Spleen (tissue), 11 donors: ENCODE measurements around the gene SSR4. TPM values are rescaled to one million over a fixed set of nuclear protein-coding genes. Genes with fewer than 3 reads are reported as not detected.

Source experiments
- DNase-seq: peaks from one replicate; pipeline ENCODE4 v3.0.0-alpha.2; 2020
- H3K27ac ChIP-seq, 8 donors: fragments of 200-600 bp; sonication (generic) in 7 of 8; 1 replicate in 4 of 8; 2 replicates in 4 of 8; pipeline versions ENCODE4 v1.5.0 to v1.8.0; 2016 to 2021; ENCODE audit warnings: inconsistent platforms in 4 of 8, mild to moderate bottlenecking in 4 of 8, moderate library complexity in 1 of 8
- H3K27me3 ChIP-seq, 7 donors: fragments of 200-600 bp; sonication (generic) in 6 of 7; replicated peaks in 1 of 7; 1 replicate in 4 of 7; 2 replicates in 3 of 7; pipeline versions ENCODE4 v1.5.0 to v1.8.0; 2016 to 2021; ENCODE audit warnings: inconsistent platforms in 3 of 7, mild to moderate bottlenecking in 1 of 7
- H3K36me3 ChIP-seq, 6 donors: fragments of 200-600 bp; sonication (generic) in 5 of 6; 1 replicate in 4 of 6; 2 replicates in 2 of 6; pipeline versions ENCODE4 v1.5.0 to v1.8.0; 2016 to 2021; ENCODE audit warnings: inconsistent platforms in 2 of 6
- H3K4me1 ChIP-seq, 6 donors: fragments of 200-600 bp; sonication (generic) in 5 of 6; 1 replicate in 3 of 6; 2 replicates in 3 of 6; pipeline versions ENCODE4 v1.5.0 to v1.8.0; 2016 to 2021; ENCODE audit warnings: inconsistent platforms in 3 of 6
- H3K4me3 ChIP-seq, 8 donors: fragments of 200-600 bp; sonication (generic) in 7 of 8; 1 replicate in 4 of 8; 2 replicates in 4 of 8; pipeline versions ENCODE4 v1.5.0 to v1.8.0; 2016 to 2021; ENCODE audit warnings: inconsistent platforms in 4 of 8, mild to moderate bottlenecking in 4 of 8, moderate library complexity in 2 of 8
- H3K9me3 ChIP-seq, 8 donors: fragments of 200-600 bp; sonication (generic) in 7 of 8; 1 replicate in 4 of 8; 2 replicates in 4 of 8; pipeline versions ENCODE4 v1.5.0 to v1.8.0; 2016 to 2021; ENCODE audit warnings: inconsistent platforms in 4 of 8
- CTCF ChIP-seq, 11 experiments: fragments of 200-600 bp in 7 of 11; fragments of 450-650 bp in 4 of 11; sonication (generic) in 4 of 11; IDR thresholded peaks in 8 of 11; conservative IDR thresholded peaks in 3 of 11; 1 replicate in 7 of 11; 2 replicates in 4 of 11; pipeline versions ENCODE4 v1.4.0 to v1.8.0; 2016 to 2021; ENCODE audit warnings: antibody characterized with exemption in 11 of 11, inconsistent platforms in 4 of 11, mild to moderate bottlenecking in 1 of 11
- POLR2A ChIP-seq, 3 donors: fragments of 450-650 bp; IDR thresholded peaks; one replicate each; pipeline ENCODE4 v1.5.1; 2017; ENCODE audit warnings: antibody characterized with exemption in 3 of 3, mild to moderate bottlenecking in 1 of 3
- POLR2AphosphoS5 ChIP-seq, 3 donors: sonication (generic); formaldehyde crosslinking; IDR thresholded peaks; one replicate each; pipeline ENCODE4 v1.5.1; 2017; ENCODE audit warnings: antibody characterized with exemption in 3 of 3
- WGBS, 5 donors: extraction: QIAGEN DNeasy Blood & Tissue Kit in 3 of 5; methylation state at CpG; one replicate each; pipeline versions ENCODE4 v1.1.5 to v1.1.7; 2013 to 2018; 5-methylcytosine and 5-hydroxymethylcytosine counted together
- intact Hi-C: fragments of 100-400 bp; cut with DNase I; formaldehyde crosslinking; loops from one replicate; pipeline ENCODE4 v1.15.0; 2023; ENCODE audit warnings: low total_unique reads
- polyA plus RNA-seq, 3 donors: library from polyadenylated mRNA; stranded (reverse); fragments of 200-250 nt; gene quantifications; one replicate each; pipeline ENCODE4 v1.2.1, GENCODE V29; 2013
- total RNA-seq, 7 donors: library from RNA; depleted of rRNA in 3 of 7; stranded (reverse); fragments of >200 nt in 3 of 7; fragmentation: NEBNext Ultra II Directional in 4 of 7; extraction: Animal tissue kit (Norgen Biotek cat#: 25700) in 4 of 7; gene quantifications; one replicate each; pipeline versions ENCODE4 v1.1.0 to v1.2.1, GENCODE V29; 2016 to 2021
- donor health status: healthy with polysubstance abuse.
- donor health status: DM: no; HTN: no; CAD: no; lungs with moderate emphysema.
- donor health status: DM: no; HTN: no; CAD: no.
- donor health status: Bipolar disorder and iron deficiency.
- donor health status: healthy.
- donor health status: DM: no; HTN: no; CAD: no.
- donor health status: DM: yes; HTN: yes; CAD: no.

Gene SSR4
- total and polyA plus RNA-seq, 10 donors = 144 to 488 (median 255) TPM

DNA sequence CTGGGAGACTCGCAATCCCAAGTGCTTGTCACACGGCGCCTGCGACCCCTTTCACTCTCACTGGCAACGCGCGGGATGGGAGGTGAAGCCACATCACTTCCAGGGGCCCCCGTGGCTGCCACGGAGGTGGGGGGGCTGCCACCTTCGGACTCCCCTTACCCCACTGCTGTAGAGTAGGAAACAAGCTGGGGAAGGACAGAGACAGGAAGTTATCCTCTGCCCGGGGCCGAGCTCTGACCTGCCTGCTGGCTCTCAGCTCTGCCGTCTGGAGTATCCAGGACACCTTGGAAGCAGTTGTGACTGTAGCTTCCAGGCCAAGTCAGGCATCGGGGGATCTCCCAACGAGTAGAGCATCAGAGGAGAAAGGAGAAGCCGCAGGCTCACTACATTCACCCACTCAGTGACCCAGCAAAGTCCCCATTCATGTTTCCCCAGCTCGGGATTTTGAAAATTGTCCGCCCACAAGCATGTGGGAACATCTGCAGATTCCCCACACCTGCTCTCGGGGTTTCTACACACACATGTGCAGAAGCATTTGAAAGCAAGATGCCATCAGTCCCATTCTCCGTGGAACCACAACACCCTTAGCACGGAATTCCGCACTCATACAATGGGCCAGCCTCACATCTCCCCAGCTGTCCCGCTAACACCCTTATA lies 25.0 kb downstream of the SSR4 start:
- H3K4me3 ChIP-seq = peak overlapping the region in 7 of 8 donors; percentile 22 to 66 (median 36)
- peaks cover 0 to 56% (median 21%) of the 10 kb centered on the region in 6 donors for H3K4me1 ChIP-seq
- H3K27me3 ChIP-seq = peaks cover 0 to 65% (median 15%) of the 10 kb centered on the region in 7 donors
- intact Hi-C loops = loop anchor here (10.0 kb wide), 1 partner anchor 75 kb away; no protein-coding TSS in a partner anchor
- peak overlapping the region in 3 of 8 donors; percentile 40 to 55 (median 53) for H3K27ac ChIP-seq
- H3K9me3 ChIP-seq = no peaks in the 10 kb centered on the region
- TF ChIP-seq POLR2A (IDR thresholded peaks at IDR 0.05) (no peak), CTCF (IDR thresholded peaks at IDR 0.05 in 8 of 11, conservative IDR thresholded peaks at IDR 0.05 in 3 of 11) (no peak), POLR2AphosphoS5 (IDR thresholded peaks at IDR 0.05) (no peak)
- DNase-seq = peak; percentile 29
- no peaks in the 10 kb centered on the region for H3K36me3 ChIP-seq
- 31 to 69% (median 50%) methylated on average over 15 to 23 of the region's 23 CpGs for WGBS, 5 donors

- no peaks in the 10 kb centered on the region for H3K36me3 ChIP-seq
- 68 to 91% (median 78%) methylated on average over 7 of the region's 7 CpGs for WGBS, 5 donors
- TF ChIP-seq POLR2AphosphoS5 (IDR thresholded peaks at IDR 0.05) (no peak), POLR2A (IDR thresholded peaks at IDR 0.05) (no peak), CTCF (IDR thresholded peaks at IDR 0.05 in 8 of 11, conservative IDR thresholded peaks at IDR 0.05 in 3 of 11) (no peak)
- H3K4me3 ChIP-seq = no peak overlapping the region
- peaks cover 0 to 72% (median 15%) of the 10 kb centered on the region in 7 donors for H3K27me3 ChIP-seq
- no peak overlapping the region for H3K27ac ChIP-seq
- intact Hi-C loops = loop anchor here (10.0 kb wide), 1 partner anchor 74 kb away; no protein-coding TSS in a partner anchor
- peak; percentile 65 for DNase-seq
- peaks cover 0 to 56% (median 19%) of the 10 kb centered on the region in 6 donors for H3K4me1 ChIP-seq
- H3K9me3 ChIP-seq = no peaks in the 10 kb centered on the region
Observed at GRCh38 chrX:153820601-153821000, 26.1 kb downstream of the SSR4 start.

DNA sequence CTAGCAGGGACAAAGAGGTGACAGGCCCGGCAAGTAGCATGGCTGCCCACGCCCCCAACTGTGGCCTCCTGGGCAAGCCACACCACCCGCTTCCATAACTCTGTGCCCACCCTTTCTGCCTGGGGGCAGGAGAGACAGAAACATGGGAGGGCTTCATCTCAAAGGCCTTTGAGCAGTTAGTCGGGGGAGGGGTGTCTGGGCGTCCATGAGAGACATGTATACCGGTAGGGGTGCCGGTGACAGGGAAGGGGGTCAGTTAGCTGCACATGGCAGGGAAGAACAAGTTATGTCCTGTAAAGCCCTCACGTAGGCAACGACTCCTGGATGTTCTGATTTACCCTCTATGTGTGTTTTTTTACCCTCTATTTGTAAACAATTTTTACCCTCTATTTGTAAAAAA lies 26.6 kb downstream of the SSR4 start:
- TF ChIP-seq CTCF (IDR thresholded peaks at IDR 0.05 in 8 of 11, conservative IDR thresholded peaks at IDR 0.05 in 3 of 11) (no peak), POLR2A (IDR thresholded peaks at IDR 0.05) (no peak), POLR2AphosphoS5 (IDR thresholded peaks at IDR 0.05) (no peak)
- H3K4me3 ChIP-seq = no peak overlapping the region
- peaks cover 0 to 75% (median 15%) of the 10 kb centered on the region in 7 donors for H3K27me3 ChIP-seq
- no peaks in the 10 kb centered on the region for H3K36me3 ChIP-seq
- H3K9me3 ChIP-seq = no peaks in the 10 kb centered on the region
- peak; percentile 58 for DNase-seq
- H3K4me1 ChIP-seq = peaks cover 0 to 56% (median 19%) of the 10 kb centered on the region in 6 donors
- intact Hi-C loops = loop anchor here (10.0 kb wide), 1 partner anchor 74 kb away; no protein-coding TSS in a partner anchor
- WGBS, 5 donors = 85 to 94% (median 87%) methylated on average over 8 to 9 of the region's 9 CpGs
- H3K27ac ChIP-seq = no peak overlapping the region

- H3K27ac ChIP-seq = no peak overlapping the region
- H3K4me1 ChIP-seq = peaks cover 0 to 38% (median 12%) of the 10 kb centered on the region in 6 donors
- 79 to 94% (median 85%) methylated on average over 5 to 10 of the region's 10 CpGs for WGBS, 5 donors
- intact Hi-C loops = loop anchor here (10.0 kb wide), 1 partner anchor 70 kb away; no protein-coding TSS in a partner anchor
- TF ChIP-seq POLR2AphosphoS5 (IDR thresholded peaks at IDR 0.05) (no peak), POLR2A (IDR thresholded peaks at IDR 0.05) (no peak), CTCF (IDR thresholded peaks at IDR 0.05 in 8 of 11, conservative IDR thresholded peaks at IDR 0.05 in 3 of 11) (no peak)
- H3K27me3 ChIP-seq = peaks cover 0 to 68% (median 17%) of the 10 kb centered on the region in 7 donors
- H3K36me3 ChIP-seq = no peaks in the 10 kb centered on the region
- DNase-seq = peak; percentile 57
- H3K9me3 ChIP-seq = peaks cover 0 to 1% (median 0%) of the 10 kb centered on the region in 8 donors
- no peak overlapping the region for H3K4me3 ChIP-seq
Observed at GRCh38 chrX:153824348-153824747, 29.9 kb downstream of the SSR4 start.
